Subcutaneous abdominal adipose tissue (tissue), 5 donors: ENCODE data around the gene ZMPSTE24.

Experiments used
- H3K27ac ChIP-seq: one replicate; pipeline ENCODE4 v1.7.0; 2013; ENCODE audit warnings: low read depth, mild to moderate bottlenecking, inconsistent platforms, low read length, moderate library complexity
- H3K27me3 ChIP-seq, 5 donors: one replicate each; pipeline ENCODE4 v1.7.0; 2013; ENCODE audit warnings: low read length in 5 of 5, inconsistent platforms in 1 of 5; ENCODE audit not compliant: control insufficient read depth in 5 of 5, insufficient read depth in 4 of 5
- H3K36me3 ChIP-seq, 5 donors: one replicate each; pipeline ENCODE4 v1.7.0; 2013; ENCODE audit warnings: low read length in 5 of 5; ENCODE audit not compliant: control insufficient read depth in 5 of 5, insufficient read depth in 5 of 5
- H3K4me1 ChIP-seq, 5 donors: one replicate each; pipeline ENCODE4 v1.7.0; 2013; ENCODE audit warnings: low read length in 5 of 5, mild to moderate bottlenecking in 3 of 5, moderate library complexity in 1 of 5; ENCODE audit not compliant: control insufficient read depth in 5 of 5, insufficient read depth in 5 of 5
- H3K4me3 ChIP-seq, 5 donors: one replicate each; pipeline ENCODE4 v1.7.0; 2013; ENCODE audit warnings: low read length in 5 of 5, low read depth in 1 of 5
- H3K9ac ChIP-seq, 5 donors: one replicate each; pipeline ENCODE4 v1.7.0; 2013; ENCODE audit warnings: low read length in 5 of 5, mild to moderate bottlenecking in 4 of 5, moderate library complexity in 3 of 5
- H3K9me3 ChIP-seq, 5 donors: one replicate each; pipeline ENCODE4 v1.7.0; 2013; ENCODE audit warnings: low read length in 5 of 5; ENCODE audit not compliant: control insufficient read depth in 5 of 5
- donor health status: healthy.
- donor health status: healthy.
- donor health status: healthy.
- donor health status: healthy.
- donor health status: healthy.

Gene ZMPSTE24

DNA sequence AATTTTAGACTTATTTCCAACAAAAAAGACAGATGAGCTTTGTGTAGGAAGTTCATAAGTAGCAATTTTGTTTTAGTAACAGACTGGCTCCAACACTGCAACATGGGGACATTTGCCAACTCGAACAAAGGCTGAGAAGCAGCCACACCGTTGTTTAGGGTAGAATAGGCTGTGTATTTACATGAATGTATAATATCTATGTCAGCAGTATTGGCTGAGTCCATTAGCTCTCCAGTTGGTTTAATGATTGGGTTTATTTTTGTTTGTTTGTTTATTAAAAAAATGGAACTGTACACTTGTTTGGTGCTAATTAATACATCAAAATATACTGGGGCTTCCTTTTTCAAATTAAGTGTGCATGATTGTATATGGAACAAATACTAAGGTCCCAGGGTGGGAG lies 17.6 kb upstream of the ZMPSTE24 start:
- Histone ChIP-seq H3K4me3 (no peak overlapping the region), H3K4me1 (peaks cover 0 to 26% (median 10%) of the 10 kb centered on the region in 5 donors), H3K27ac (no peak overlapping the region), H3K9me3 (no peaks in the 10 kb centered on the region), H3K9ac (no peak overlapping the region), H3K27me3 (no peaks in the 10 kb centered on the region), H3K36me3 (peaks cover 22 to 36% (median 30%) of the 10 kb centered on the region in 5 donors)

DNA sequence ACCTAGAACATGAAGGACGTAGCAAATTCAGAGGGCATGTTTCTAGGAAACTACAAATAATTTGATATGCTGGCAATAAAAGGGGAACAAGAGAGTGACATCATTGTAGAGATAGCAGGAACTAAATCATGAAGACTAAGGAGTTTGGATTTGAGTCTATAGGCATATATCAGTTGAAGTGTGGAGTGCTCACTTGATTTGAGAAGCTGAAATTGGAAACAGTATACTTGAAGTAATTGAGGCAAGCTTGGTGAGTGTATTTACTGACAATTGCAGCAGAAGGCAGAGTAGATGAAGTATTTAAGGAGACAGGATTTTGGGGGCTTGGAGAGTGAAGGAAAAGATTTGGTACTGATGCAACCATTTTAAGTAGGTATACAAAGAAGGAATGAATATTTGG lies 16.7 kb upstream of the ZMPSTE24 start:
- H3K9ac ChIP-seq, result no peak overlapping the region
- peaks cover 15 to 26% (median 20%) of the 10 kb centered on the region in 5 donors for H3K36me3 ChIP-seq
- H3K27me3 ChIP-seq, result no peaks in the 10 kb centered on the region
- H3K27ac ChIP-seq, result no peak overlapping the region
- no peaks in the 10 kb centered on the region for H3K9me3 ChIP-seq
- no peak overlapping the region for H3K4me3 ChIP-seq
- peaks cover 0 to 26% (median 10%) of the 10 kb centered on the region in 5 donors for H3K4me1 ChIP-seq

DNA sequence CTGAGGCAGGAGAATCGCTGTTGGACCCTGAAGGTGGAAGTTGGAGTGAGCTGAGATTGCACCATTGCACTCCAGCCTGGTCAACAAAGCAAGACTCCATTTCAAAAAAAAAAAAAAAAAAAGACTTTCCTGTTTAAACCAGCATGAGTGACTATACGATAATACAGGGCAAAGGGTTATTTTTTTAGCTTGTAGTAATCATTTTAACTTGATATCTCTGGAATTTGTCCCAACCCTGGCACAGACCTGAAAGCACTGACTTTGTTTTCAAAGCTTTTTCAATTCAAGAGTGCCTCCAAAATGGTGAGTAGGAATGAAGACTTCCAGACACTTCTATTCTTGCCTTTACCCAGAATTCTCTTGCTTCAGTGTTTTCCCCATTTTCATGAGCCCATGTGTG lies 14.7 kb upstream of the ZMPSTE24 start:
- Histone ChIP-seq H3K4me3 (no peak overlapping the region), H3K27me3 (no peaks in the 10 kb centered on the region), H3K4me1 (peaks cover 0 to 26% (median 10%) of the 10 kb centered on the region in 5 donors)

DNA sequence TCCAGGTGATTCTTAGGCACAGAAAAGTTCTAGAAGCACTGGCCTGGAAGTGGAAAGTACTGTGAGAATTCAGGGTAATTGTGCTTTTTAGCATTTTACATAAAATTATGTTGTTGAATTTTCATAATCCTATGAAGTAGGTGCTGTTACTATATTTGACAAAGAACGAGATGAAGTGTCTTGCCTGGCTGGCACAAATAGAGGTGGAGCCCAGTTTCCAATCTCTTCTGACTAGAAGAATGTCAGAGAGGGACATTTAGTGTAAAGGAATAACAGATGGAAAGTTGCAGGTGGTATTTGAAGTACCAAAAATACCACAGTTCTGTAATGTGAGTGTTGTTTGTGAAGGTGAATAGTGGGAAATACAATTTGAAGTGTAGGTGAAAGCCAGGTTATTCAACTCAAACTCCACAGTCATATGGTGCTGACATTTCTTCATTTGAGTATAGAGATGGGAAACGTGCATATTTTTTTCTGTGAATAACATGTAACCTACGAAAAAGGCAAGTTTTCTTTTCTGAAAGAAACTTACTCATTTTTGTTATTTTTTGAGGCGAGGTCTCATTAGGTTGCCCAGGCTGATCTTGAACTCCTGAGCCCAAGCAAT lies 13.8 kb upstream of the ZMPSTE24 start:
- Histone ChIP-seq H3K27me3 (no peaks in the 10 kb centered on the region), H3K27ac (no peak overlapping the region), H3K4me3 (no peak overlapping the region), H3K9ac (no peak overlapping the region), H3K9me3 (no peaks in the 10 kb centered on the region), H3K36me3 (peaks cover 0 to 2% (median 0%) of the 10 kb centered on the region in 5 donors), H3K4me1 (peaks cover 0 to 24% (median 9%) of the 10 kb centered on the region in 5 donors)

More for the DNA sequence above, 14.7 kb upstream of the ZMPSTE24 start:
- no peak overlapping the region for H3K27ac ChIP-seq
- peaks cover 0 to 6% (median 4%) of the 10 kb centered on the region in 5 donors for H3K36me3 ChIP-seq
- H3K9ac ChIP-seq, result no peak overlapping the region
- H3K9me3 ChIP-seq, result no peaks in the 10 kb centered on the region

DNA sequence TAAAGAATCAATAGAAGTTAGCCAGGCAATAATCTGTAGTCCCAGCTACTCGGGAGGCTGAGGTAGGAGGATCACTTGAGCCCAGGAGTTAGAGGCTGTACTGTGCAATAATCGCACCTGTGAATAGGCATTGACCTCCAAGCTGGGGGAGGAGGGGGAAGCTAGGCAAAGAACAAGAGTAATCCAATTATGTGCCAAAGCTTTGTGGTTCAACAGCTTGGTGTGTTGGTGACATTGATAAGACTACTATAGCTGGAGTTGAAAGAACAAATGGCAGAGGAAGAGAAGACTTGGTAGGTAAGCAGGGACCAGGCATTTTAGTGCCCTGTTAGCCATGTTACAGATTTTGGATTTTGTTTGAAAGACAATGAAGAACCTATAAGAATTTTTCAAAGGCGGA lies 12.3 kb upstream of the ZMPSTE24 start:
- Histone ChIP-seq H3K27ac (no peak overlapping the region), H3K4me1 (peaks cover 0 to 9% (median 2%) of the 10 kb centered on the region in 5 donors), H3K36me3 (no peaks in the 10 kb centered on the region), H3K4me3 (no peak overlapping the region), H3K9me3 (no peaks in the 10 kb centered on the region), H3K27me3 (no peaks in the 10 kb centered on the region), H3K9ac (no peak overlapping the region)

DNA sequence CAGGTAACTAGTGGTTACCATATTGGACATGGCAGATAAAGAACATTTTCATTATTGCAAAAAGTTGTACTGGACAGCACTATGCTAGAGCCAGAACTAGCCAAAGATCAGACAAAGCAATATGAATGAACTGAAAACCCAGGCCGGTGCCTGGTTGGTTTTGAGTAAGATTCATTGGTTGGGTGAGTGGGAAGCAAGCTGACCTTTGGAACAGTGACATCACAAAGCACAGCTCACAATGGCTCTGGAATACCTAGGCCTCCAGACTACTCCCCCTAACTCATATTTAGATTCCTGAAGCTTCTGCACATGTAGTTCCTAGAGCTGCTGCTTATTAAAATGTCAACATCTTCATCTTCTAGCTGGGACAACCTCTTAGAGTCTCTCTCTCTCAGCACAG lies 10.4 kb upstream of the ZMPSTE24 start, which contains the start of gene TMCO2:
Gene TMCO2, plus strand, starts transcription at position 283 of the 400 bp plus-strand sequence. Its CDS starts 57 bp downstream, at position 340.
- no peaks in the 10 kb centered on the region for H3K27me3 ChIP-seq
- H3K36me3 ChIP-seq, result no peaks in the 10 kb centered on the region
- no peak within 1 kb of the TSS for H3K9ac ChIP-seq
- no peak within 1 kb of the TSS for H3K27ac ChIP-seq
- no peak within 1 kb of the TSS for H3K4me3 ChIP-seq
- H3K9me3 ChIP-seq, result no peaks in the 10 kb centered on the region
- peaks cover 0 to 9% (median 0%) of the 10 kb centered on the region in 5 donors for H3K4me1 ChIP-seq

DNA sequence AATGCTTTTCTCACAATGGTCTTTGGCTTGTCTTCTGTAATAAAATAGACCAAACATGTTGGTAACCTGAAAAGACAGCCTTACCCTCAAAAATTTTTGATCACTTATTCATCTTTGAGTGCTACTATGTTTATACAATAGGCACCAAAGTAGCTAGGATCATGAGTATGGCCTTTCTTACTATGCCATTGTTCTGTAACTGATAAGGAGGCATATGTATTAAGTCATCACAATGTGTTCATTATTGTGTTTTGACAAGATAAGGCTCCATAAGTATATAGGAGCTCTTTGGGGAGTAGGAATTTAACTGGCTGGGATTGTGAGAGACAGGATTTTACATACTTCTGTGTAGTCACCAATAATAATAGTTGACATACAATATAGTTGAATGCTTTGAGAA lies 9.6 kb upstream of the ZMPSTE24 start:
- Histone ChIP-seq H3K9ac (no peak overlapping the region), H3K9me3 (no peaks in the 10 kb centered on the region), H3K27ac (no peak overlapping the region), H3K4me1 (peaks cover 0 to 4% (median 0%) of the 10 kb centered on the region in 5 donors), H3K36me3 (no peaks in the 10 kb centered on the region), H3K4me3 (no peak overlapping the region), H3K27me3 (no peaks in the 10 kb centered on the region)

DNA sequence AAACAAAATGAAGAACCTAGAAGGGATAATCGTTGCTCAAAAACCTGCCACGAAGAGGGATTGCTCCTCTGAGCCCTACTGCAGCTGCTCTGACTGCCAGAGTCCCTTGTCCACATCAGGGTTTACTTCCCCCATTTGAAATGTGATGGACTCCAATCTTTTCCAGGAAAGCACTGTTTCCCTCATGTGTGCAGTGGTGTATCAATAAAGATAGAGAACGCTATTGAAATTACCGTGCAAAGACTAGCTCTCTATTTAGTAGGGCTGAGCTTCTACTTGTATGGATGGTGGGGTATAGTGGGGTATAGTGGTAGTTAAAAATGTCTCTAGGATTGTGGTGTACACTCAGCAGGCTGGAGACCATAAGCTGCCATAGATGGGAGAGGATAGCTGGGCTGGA lies 6.6 kb upstream of the ZMPSTE24 start:
- H3K27me3 ChIP-seq, result no peaks in the 10 kb centered on the region
- no peak overlapping the region for H3K27ac ChIP-seq
- no peaks in the 10 kb centered on the region for H3K36me3 ChIP-seq
- no peaks in the 10 kb centered on the region for H3K9me3 ChIP-seq
- peaks cover 0 to 6% (median 2%) of the 10 kb centered on the region in 5 donors for H3K4me1 ChIP-seq
- no peak overlapping the region for H3K4me3 ChIP-seq
- no peak overlapping the region for H3K9ac ChIP-seq

DNA sequence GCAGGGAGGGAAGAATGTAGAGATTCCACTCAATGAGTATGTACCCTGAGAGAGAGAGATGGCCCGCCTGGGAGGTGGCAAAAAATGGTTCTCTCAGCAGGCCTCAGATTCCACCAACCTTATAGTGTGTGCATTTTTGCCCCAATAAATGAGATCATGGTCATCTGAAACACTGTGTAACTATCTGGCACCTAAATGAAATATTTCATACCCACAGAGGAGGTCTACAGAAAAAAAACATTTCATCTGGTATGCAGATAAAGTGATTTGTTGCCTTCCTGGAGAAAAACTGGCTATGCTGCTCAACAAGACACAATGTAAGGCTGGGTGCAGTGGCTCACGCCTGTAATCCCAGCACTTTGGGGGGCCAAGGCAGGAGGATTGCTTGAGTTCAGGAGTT lies 5.4 kb upstream of the ZMPSTE24 start:
- Histone ChIP-seq H3K4me3 (no peak overlapping the region), H3K27me3 (no peaks in the 10 kb centered on the region), H3K9me3 (no peaks in the 10 kb centered on the region), H3K27ac (no peak overlapping the region), H3K4me1 (peaks cover 0 to 15% (median 12%) of the 10 kb centered on the region in 5 donors), H3K9ac (no peak overlapping the region), H3K36me3 (no peaks in the 10 kb centered on the region)

DNA sequence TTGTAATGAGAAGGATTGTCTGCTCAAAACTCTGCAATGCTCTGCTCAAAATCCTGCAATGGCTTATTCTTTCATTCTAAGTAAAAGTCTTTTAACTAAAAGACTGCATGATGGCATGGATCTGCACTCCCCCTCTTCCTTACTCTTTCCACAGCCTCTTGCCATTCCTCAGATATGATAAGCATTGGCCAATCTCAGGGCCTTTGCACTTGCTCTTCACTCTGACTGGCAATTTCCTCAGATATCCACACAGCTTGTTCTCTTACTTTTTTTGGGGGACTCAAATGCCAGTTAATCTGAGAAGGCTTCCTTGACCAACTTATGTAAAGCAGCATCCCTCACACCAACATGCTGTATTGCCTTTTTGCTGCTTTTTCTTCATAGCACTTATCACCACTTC lies 2.8 kb upstream of the ZMPSTE24 start:
- Histone ChIP-seq H3K4me1 (peaks cover 0 to 35% (median 26%) of the 10 kb centered on the region in 5 donors), H3K27me3 (no peaks in the 10 kb centered on the region), H3K9ac (no peak overlapping the region), H3K27ac (no peak overlapping the region), H3K9me3 (no peaks in the 10 kb centered on the region), H3K36me3 (peaks cover 0 to 2% (median 2%) of the 10 kb centered on the region in 5 donors), H3K4me3 (no peak overlapping the region)
